Common myeloid progenitor, CD34-positive (primary cell): ENCODE measurements around the gene NACC1.

Experiments used
- CTCF ChIA-PET: fragments of 350-600 bp; sonication (Branson Sonifier 250); formaldehyde crosslinking; loops from one replicate; lab custom pipeline; 2021; ENCODE audit warnings: antibody characterized with exemption; lab: Charles Lee
- POLR2A ChIA-PET: fragments of 350-600 bp; sonication (Branson Sonifier 250); formaldehyde crosslinking; loops from one replicate; lab custom pipeline; 2021; ENCODE audit warnings: antibody characterized with exemption; lab: Charles Lee
- DNase-seq, 3 donors: peaks; one replicate each; pipeline versions ENCODE4 v3.0.0 to v3.0.0-alpha.2; 2013
- H3K27ac ChIP-seq, 2 experiments: 1 replicate in 1 of 2; 2 replicates in 1 of 2; pipeline ENCODE4 v1.7.0; 2013; ENCODE audit warnings: inconsistent platforms in 2 of 2, low read length in 2 of 2, mild to moderate bottlenecking in 2 of 2, low read depth in 1 of 2, moderate library complexity in 1 of 2; ENCODE audit not compliant: severe bottlenecking in 2 of 2, insufficient read depth in 1 of 2, poor library complexity in 1 of 2
- H3K27me3 ChIP-seq, 5 experiments: replicated peaks in 2 of 5; 1 replicate in 3 of 5; 2 replicates in 2 of 5; pipeline versions ENCODE4 v1.6.1 to v1.7.0; 2013; ENCODE audit warnings: low read length in 4 of 5, mild to moderate bottlenecking in 2 of 5, moderate library complexity in 2 of 5, inconsistent platforms in 1 of 5; ENCODE audit not compliant: insufficient read depth in 5 of 5, control insufficient read depth in 4 of 5
- H3K36me3 ChIP-seq, 4 experiments: 1 replicate in 2 of 4; 2 replicates in 2 of 4; pipeline versions ENCODE4 v1.6.1 to v1.7.0; 2013; ENCODE audit warnings: low read length in 3 of 4, control low read depth in 1 of 4, mild to moderate bottlenecking in 1 of 4; ENCODE audit not compliant: control insufficient read depth in 4 of 4, insufficient read depth in 4 of 4
- H3K4me1 ChIP-seq, 4 experiments: 1 replicate in 3 of 4; 2 replicates in 1 of 4; pipeline versions ENCODE4 v1.6.1 to v1.7.1; 2013; ENCODE audit warnings: low read length in 3 of 4, mild to moderate bottlenecking in 3 of 4, control low read depth in 1 of 4, inconsistent platforms in 1 of 4, moderate library complexity in 1 of 4; ENCODE audit not compliant: control insufficient read depth in 4 of 4, insufficient read depth in 4 of 4; ENCODE audit errors: control extremely low read depth in 1 of 4
- H3K4me3 ChIP-seq, 7 experiments: 1 replicate in 4 of 7; 2 replicates in 3 of 7; pipeline versions ENCODE4 v1.5.1 to v1.7.0; 2013; ENCODE audit warnings: mild to moderate bottlenecking in 7 of 7, low read length in 6 of 7, moderate library complexity in 6 of 7, inconsistent platforms in 2 of 7, low read depth in 2 of 7, control low read depth in 1 of 7; ENCODE audit not compliant: insufficient read depth in 4 of 7, control insufficient read depth in 1 of 7; ENCODE audit errors: extremely low read depth in 1 of 7
- H3K9me3 ChIP-seq, 5 experiments: 1 replicate in 4 of 5; 2 replicates in 1 of 5; pipeline versions ENCODE4 v1.6.1 to v1.7.1; 2013; ENCODE audit warnings: low read length in 4 of 5, mild to moderate bottlenecking in 2 of 5, inconsistent platforms in 1 of 5, low read depth in 1 of 5, moderate library complexity in 1 of 5; ENCODE audit not compliant: control insufficient read depth in 4 of 5, insufficient read depth in 2 of 5; ENCODE audit errors: control extremely low read depth in 1 of 5
- WGBS: methylation state at CpG from one replicate; pipeline ENCODE4 v1.1.5; 2013; ENCODE audit not compliant: insufficient coverage; 5-methylcytosine and 5-hydroxymethylcytosine counted together

Gene NACC1

GRCh38 chr19:13150931-13151604, 33.0 kb downstream of the NACC1 start:
- H3K36me3 ChIP-seq = peaks cover 0 to 12% (median 3%) of the 10 kb centered on the region in 4 experiments
- CTCF ChIA-PET = interaction anchor here (0.6 to 1.4 kb wide), 4 partner anchors 13 to 185 kb away, joined by 3 to 4 read pairs (median 4); no protein-coding TSS in a partner anchor
- peak overlapping the region; percentile 65 to 99 (median 92) for H3K4me3 ChIP-seq
- H3K27ac ChIP-seq = peak overlapping the region; percentile 88 to 96
- POLR2A ChIA-PET = interaction anchor here (0.7 to 9.1 kb wide), 8 partner anchors 12 to 111 kb away, joined by 3 to 156 read pairs (median 4); partner anchors contain the start of genes LYL1 and NACC1
- peaks cover 0 to 57% (median 44%) of the 10 kb centered on the region in 4 experiments for H3K4me1 ChIP-seq
- H3K27me3 ChIP-seq = no peaks in the 10 kb centered on the region
- DNase-seq = peak; percentile 16 to 63 (median 50)
- no peaks in the 10 kb centered on the region for H3K9me3 ChIP-seq
- 0% methylated on average over 15 of the region's 34 CpGs for WGBS

DNA sequence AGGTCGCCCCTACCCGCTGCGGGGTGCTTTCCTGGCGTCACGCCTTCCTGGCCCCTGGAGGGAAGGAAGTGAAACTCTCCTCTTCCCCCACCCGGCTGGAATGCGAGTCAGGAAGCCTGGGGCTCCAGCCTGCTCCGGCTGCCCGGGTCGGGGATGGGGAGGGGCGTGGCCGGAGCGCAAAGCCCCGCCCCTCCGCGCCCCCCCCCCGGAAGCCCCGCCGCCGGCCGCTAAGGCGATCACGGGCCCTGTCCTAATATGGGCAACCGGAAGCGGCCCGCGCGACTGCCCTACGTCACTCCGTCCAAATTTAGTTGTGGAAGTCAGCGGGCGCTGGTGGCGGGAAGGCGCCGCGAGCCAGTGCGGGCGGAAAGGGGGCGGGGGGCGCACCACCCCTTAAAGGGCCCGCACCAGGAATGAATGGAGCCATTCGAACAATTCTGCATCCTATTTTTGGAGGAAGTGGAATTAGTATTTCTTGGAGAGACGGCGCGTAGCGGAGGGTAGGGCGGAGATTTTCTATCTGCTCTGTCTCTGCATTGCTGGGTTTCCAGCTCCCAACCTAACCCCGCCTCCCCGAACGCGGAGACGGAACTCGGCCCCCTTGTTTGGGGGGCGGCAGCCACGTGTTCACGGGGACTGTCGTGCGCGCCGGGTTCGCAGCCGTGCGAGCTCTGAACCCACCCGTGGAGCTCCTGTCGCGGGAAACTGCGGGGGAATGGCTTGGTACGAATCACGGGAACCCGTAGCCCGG, 33.7 kb downstream of the NACC1 start:
- Histone ChIP-seq H3K27ac (peak overlapping the region; percentile 88 to 96), H3K36me3 (peaks cover 0 to 10% (median 3%) of the 10 kb centered on the region in 4 experiments), H3K27me3 (no peaks in the 10 kb centered on the region), H3K9me3 (no peaks in the 10 kb centered on the region), H3K4me1 (peaks cover 0 to 62% (median 51%) of the 10 kb centered on the region in 4 experiments), H3K4me3 (peak overlapping the region; percentile 81 to 99 (median 98))
- POLR2A ChIA-PET = interaction anchor here (0.6 to 9.1 kb wide), 8 partner anchors 12 to 374 kb away, joined by 3 to 156 read pairs (median 5); partner anchors contain the start of genes LYL1 and NACC1
- 0% methylated on average over 53 of the region's 71 CpGs for WGBS
- peak; percentile 93 to 98 (median 98) for DNase-seq
- CTCF ChIA-PET = interaction anchor here (0.8 to 2.0 kb wide), 10 partner anchors 12 to 176 kb away, joined by 3 to 10 read pairs (median 4); partner anchors contain the start of gene NACC1

- ChIA-PET CTCF (interaction anchor here (0.7 to 2.0 kb wide), 11 partner anchors 11 to 177 kb away, joined by 3 to 10 read pairs (median 4); partner anchors contain the start of gene NACC1), POLR2A (interaction anchor here (0.6 to 9.1 kb wide), 11 partner anchors 11 to 375 kb away, joined by 3 to 156 read pairs (median 4); partner anchors contain the start of genes LYL1 and NACC1)
- no peaks in the 10 kb centered on the region for H3K27me3 ChIP-seq
- DNase-seq = no peak
- H3K27ac ChIP-seq = peak overlapping the region; percentile 72 to 96
- H3K4me1 ChIP-seq = peaks cover 3 to 65% (median 49%) of the 10 kb centered on the region in 4 experiments
- H3K4me3 ChIP-seq = peak overlapping the region; percentile 81 to 99 (median 98)
- H3K9me3 ChIP-seq = no peaks in the 10 kb centered on the region
- peaks cover 0 to 10% (median 3%) of the 10 kb centered on the region in 4 experiments for H3K36me3 ChIP-seq
- 0% methylated on average over 23 of the region's 25 CpGs for WGBS
Observed at GRCh38 chr19:13152356-13152973, 34.4 kb downstream of the NACC1 start.

DNA sequence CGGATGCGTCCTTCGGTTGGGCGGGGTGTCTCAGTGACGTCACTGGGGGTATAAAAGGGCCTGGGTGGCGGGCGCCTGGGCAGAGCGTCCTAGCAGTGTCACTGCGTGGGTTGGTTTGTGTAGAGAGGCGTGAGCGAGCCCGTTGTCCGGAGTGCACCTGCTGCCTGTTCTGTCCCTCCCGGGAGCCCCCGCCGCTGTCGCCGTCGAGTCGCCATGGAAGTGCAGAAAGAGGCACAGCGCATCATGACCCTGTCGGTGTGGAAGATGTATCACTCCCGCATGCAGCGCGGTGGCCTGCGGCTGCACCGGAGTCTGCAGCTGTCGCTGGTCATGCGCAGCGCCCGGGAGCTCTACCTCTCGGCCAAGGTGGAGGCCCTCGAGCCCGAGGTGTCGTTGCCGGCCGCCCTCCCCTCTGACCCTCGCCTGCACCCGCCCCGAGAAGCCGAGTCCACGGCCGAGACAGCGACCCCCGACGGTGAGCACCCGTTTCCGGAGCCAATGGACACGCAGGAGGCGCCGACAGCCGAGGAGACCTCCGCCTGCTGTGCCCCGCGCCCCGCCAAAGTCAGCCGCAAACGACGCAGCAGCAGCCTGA, 35.0 kb downstream of the NACC1 start:
- H3K27ac ChIP-seq = peak overlapping the region; percentile 72 to 96
- peaks cover 0 to 10% (median 3%) of the 10 kb centered on the region in 4 experiments for H3K36me3 ChIP-seq
- peak; percentile 92 to 96 (median 94) for DNase-seq
- H3K9me3 ChIP-seq = no peaks in the 10 kb centered on the region
- H3K4me3 ChIP-seq = peak overlapping the region; percentile 81 to 99 (median 98)
- ChIA-PET CTCF (interaction anchor here (0.6 to 2.0 kb wide), 9 partner anchors 11 to 684 kb away, joined by 3 to 10 read pairs (median 4); partner anchors contain the start of gene NACC1), POLR2A (interaction anchor here (0.6 to 9.1 kb wide), 7 partner anchors 10 to 209 kb away, joined by 3 to 156 read pairs (median 6); partner anchors contain the start of genes LYL1 and NACC1)
- WGBS = under 1% methylated on average over 44 of the region's 59 CpGs
- H3K4me1 ChIP-seq = peaks cover 3 to 68% (median 49%) of the 10 kb centered on the region in 4 experiments
- H3K27me3 ChIP-seq = no peaks in the 10 kb centered on the region

GRCh38 chr19:13153569-13154240, 35.6 kb downstream of the NACC1 start:
- WGBS = 0% methylated on average over 37 of the region's 69 CpGs

More at GRCh38 chr19:13153569-13154240, 35.6 kb downstream of the NACC1 start:
- peak overlapping the region; percentile 72 to 96 for H3K27ac ChIP-seq
- peak overlapping the region; percentile 81 to 99 (median 98) for H3K4me3 ChIP-seq
- no peak for DNase-seq
- no peaks in the 10 kb centered on the region for H3K27me3 ChIP-seq
- POLR2A ChIA-PET = interaction anchor here (1.3 to 9.1 kb wide), 7 partner anchors 10 to 57 kb away, joined by 3 to 156 read pairs (median 24); partner anchors contain the start of genes LYL1 and NACC1
- H3K4me1 ChIP-seq = peaks cover 3 to 68% (median 46%) of the 10 kb centered on the region in 4 experiments
- CTCF ChIA-PET = interaction anchor here (0.6 to 2.0 kb wide), 2 partner anchors 10 to 684 kb away, joined by 3 to 10 read pairs; no protein-coding TSS in a partner anchor
- peaks cover 0 to 10% (median 3%) of the 10 kb centered on the region in 4 experiments for H3K36me3 ChIP-seq
- no peaks in the 10 kb centered on the region for H3K9me3 ChIP-seq
